HG02840 (cell line): Measurements from ENCODE around the gene SSTR1.

Experiments used
- ATAC-seq: cut with Tn5 transposase; IDR thresholded peaks from one replicate; pipeline ENCODE4 v1.9.1; 2021; ENCODE audit warnings: mild to moderate bottlenecking, moderate library complexity, moderate number of reproducible peaks; ENCODE audit not compliant: unreplicated experiment, low FRiP score

Gene SSTR1

GRCh38 chr14:38201137-38201828, 6.4 kb upstream of the SSTR1 start:
- no peak for ATAC-seq

- ATAC-seq: no peak
Observed at GRCh38 chr14:38202444-38203191, 5.1 kb upstream of the SSTR1 start.

GRCh38 chr14:38203929-38204718, 3.6 kb upstream of the SSTR1 start:
- no peak for ATAC-seq

- ATAC-seq: no peak
Observed at GRCh38 chr14:38204719-38205115, 3.0 kb upstream of the SSTR1 start.

GRCh38 chr14:38205119-38205813, 2.4 kb upstream of the SSTR1 start:
- no peak for ATAC-seq

- ATAC-seq: no peak
Observed at GRCh38 chr14:38205949-38206665, 1.6 kb upstream of the SSTR1 start.

- ATAC-seq: no peak
Observed at GRCh38 chr14:38206689-38207376, 871 bp upstream of the SSTR1 start.

GRCh38 chr14:38207377-38207735, 348 bp upstream of the SSTR1 start:
- ATAC-seq: no peak

- no peak for ATAC-seq
Observed at GRCh38 chr14:38208618-38209562, 1.2 kb downstream of the SSTR1 start.

GRCh38 chr14:38209572-38210557, 2.2 kb downstream of the SSTR1 start:
- no peak for ATAC-seq

GRCh38 chr14:38210587-38211216, 3.0 kb downstream of the SSTR1 start:
- no peak for ATAC-seq

- no peak for ATAC-seq
Observed at GRCh38 chr14:38211255-38211735, 3.6 kb downstream of the SSTR1 start.

- ATAC-seq: no peak
Observed at GRCh38 chr14:38212111-38212510, 4.4 kb downstream of the SSTR1 start.

- no peak for ATAC-seq
Observed at GRCh38 chr14:38213001-38213400, 5.3 kb downstream of the SSTR1 start.

GRCh38 chr14:38217553-38217952, 9.8 kb downstream of the SSTR1 start:
- ATAC-seq: no peak

- ATAC-seq: no peak
Observed at GRCh38 chr14:38221077-38221476, 13.4 kb downstream of the SSTR1 start.

- no peak for ATAC-seq
Observed at GRCh38 chr14:38224338-38224737, 16.6 kb downstream of the SSTR1 start.
